GM12878 (cell line): ENCODE data around the gene GP2. TPM values are rescaled to one million over a fixed set of nuclear protein-coding genes. Genes with fewer than 3 reads are reported as not detected.

Experiments
- ATAC-seq: fragments of 200-7000 bp; cut with Tn5 transposase; 3 replicates; pipeline ENCODE4 v1.9.1; 2020; ENCODE audit warnings: mild to moderate bottlenecking, moderate library complexity
- BruUV-seq: library from RNA; stranded (reverse); fragments of 400-500 nt; replicated peaks from 2 replicates; lab custom pipeline; 2021; lab: Mats Ljungman, UMichigan
- CTCF ChIA-PET: fragments of 300-600 bp; sonication (Branson Sonifier 250); formaldehyde crosslinking; extraction: SDS; loops from one replicate; lab custom pipeline; 2021; ENCODE audit warnings: inconsistent platforms; lab: Yijun Ruan, JAX
- POLR2A ChIA-PET: fragments of 350-600 bp; formaldehyde crosslinking; extraction: SDS; loops from one replicate; lab custom pipeline; 2021; ENCODE audit warnings: inconsistent platforms; lab: Charles Lee
- RAD21 ChIA-PET: fragments of 300-600 bp; sonication (Branson Sonifier 250); formaldehyde crosslinking; loops from one replicate; lab custom pipeline; 2023; ENCODE audit warnings: antibody characterized with exemption; ENCODE audit not compliant: unreplicated experiment; lab: Charles Lee
- SMC1A ChIA-PET: fragments of 300-600 bp; sonication (Branson Sonifier 250); formaldehyde crosslinking; loops from one replicate; lab custom pipeline; 2023; ENCODE audit not compliant: unreplicated experiment, uncharacterized antibody; lab: Charles Lee
- DNase-seq: peaks from one replicate; pipeline ENCODE4 v3.0.0-alpha.2; 2011; ENCODE audit warnings: low read depth, low spot score
- FAIRE-seq: peaks from 3 replicates; lab custom pipeline; 2011; peaks lifted over from hg19 to GRCh38; lab: Jason Lieb, UNC
- H2AFZ ChIP-seq: 2 replicates; pipeline ENCODE4 v1.6.0; 2011; ENCODE audit warnings: low read depth, low read length, control low read depth; ENCODE audit not compliant: control insufficient read depth
- H3K27ac ChIP-seq: 2 replicates; pipeline ENCODE4 v1.5.1; 2011; ENCODE audit warnings: control low read depth; ENCODE audit not compliant: control insufficient read depth, insufficient read depth
- H3K27me3 ChIP-seq, 2 experiments: replicated peaks in 1 of 2; 2 replicates each; pipeline versions ENCODE4 v1.6.0 to v1.6.1; 2011; ENCODE audit warnings: low read length in 1 of 2; ENCODE audit not compliant: control insufficient read depth in 2 of 2, insufficient read depth in 2 of 2
- H3K36me3 ChIP-seq, 2 experiments: 2 replicates each; pipeline ENCODE4 v1.5.1; 2011; ENCODE audit warnings: low read length in 1 of 2; ENCODE audit not compliant: control insufficient read depth in 2 of 2, insufficient read depth in 2 of 2
- H3K4me1 ChIP-seq: 2 replicates; pipeline ENCODE4 v1.6.1; 2011; ENCODE audit warnings: mild to moderate bottlenecking, low read length, moderate library complexity, mixed read lengths; ENCODE audit not compliant: control insufficient read depth, insufficient read depth
- H3K4me2 ChIP-seq: 2 replicates; pipeline ENCODE4 v1.6.0; 2011; ENCODE audit warnings: control low read depth; ENCODE audit not compliant: control insufficient read depth, insufficient read depth
- H3K4me3 ChIP-seq: fragments of 200-600 bp; sonication (generic); 2 replicates; pipeline ENCODE4 v1.5.1; 2016
- H3K79me2 ChIP-seq: 2 replicates; pipeline ENCODE4 v1.6.0; 2011; ENCODE audit warnings: low read length; ENCODE audit not compliant: control insufficient read depth, insufficient read depth
- H3K9ac ChIP-seq: 2 replicates; pipeline ENCODE4 v1.8.0; 2011; ENCODE audit warnings: low read length, control low read depth, mixed read lengths; ENCODE audit not compliant: control insufficient read depth, insufficient read depth
- H3K9me3 ChIP-seq: replicated peaks from 3 replicates; pipeline ENCODE4 v1.5.1; 2011; ENCODE audit warnings: mild to moderate bottlenecking, low read length; ENCODE audit not compliant: control insufficient read depth, insufficient read depth
- H4K20me1 ChIP-seq: 2 replicates; pipeline ENCODE4 v1.6.0; 2011; ENCODE audit not compliant: control insufficient read depth, insufficient read depth
- BCL11A ChIP-seq: IDR thresholded peaks from 2 replicates; pipeline ENCODE4 v1.6.1; 2011; ENCODE audit warnings: low read depth, low read length
- CREB1 ChIP-seq: IDR thresholded peaks from 2 replicates; pipeline ENCODE4 v1.6.1; 2012; ENCODE audit warnings: low read depth, mild to moderate bottlenecking, inconsistent platforms
- NR2C2 ChIP-seq: IDR thresholded peaks from 2 replicates; pipeline ENCODE4 v1.6.1; 2011; ENCODE audit warnings: borderline replicate concordance, low read depth; ENCODE audit not compliant: control insufficient read depth, insufficient read length
- NR2F1 ChIP-seq: fragments of 450-650 bp; conservative IDR thresholded peaks from 2 replicates; pipeline ENCODE4 v1.6.1; 2017; ENCODE audit warnings: mild to moderate bottlenecking
- RCOR1 ChIP-seq: conservative IDR thresholded peaks from 2 replicates; pipeline ENCODE4 v1.6.1; 2012; ENCODE audit warnings: low read depth, low read length, improper control_type of control experiment
- ZBTB4 ChIP-seq: fragments of 450-650 bp; formaldehyde crosslinking; IDR thresholded peaks from 2 replicates; pipeline ENCODE4 v1.4.0; 2022; ENCODE audit warnings: mild to moderate bottlenecking, moderate library complexity
- WGBS: methylation state at CpG from one replicate; pipeline ENCODE4 v1.1.6; 2016; ENCODE audit warnings: low lambda C conversion rate; ENCODE audit not compliant: insufficient replicate concordance, insufficient coverage; ENCODE audit errors: missing lambda C conversion rate; 5-methylcytosine and 5-hydroxymethylcytosine counted together
- in situ Hi-C: fragments of 300-500 bp; cut with MboI; formaldehyde crosslinking; loops from 9 replicates; pipeline ENCODE4 v1.14.3; 2018; ENCODE audit warnings: mixed read lengths
- intact Hi-C: fragments of 100-400 bp; cut with micrococcal nuclease; formaldehyde crosslinking; loops from one replicate; pipeline ENCODE4 v1.14.2; 2022; ENCODE audit not compliant: unreplicated experiment
- polyA plus RNA-seq, 11 experiments: library from polyadenylated mRNA; depleted of rRNA in 4 of 11; unstranded in 6 of 11; stranded (reverse) in 5 of 11; fragments of >200 nt; fragmentation: Nextera tagmentation in 4 of 11; fragmentation: Illumina TruSeq in 1 of 11; extraction: Ambion mirVana in 4 of 11; extraction: Trizol in 1 of 11; gene quantifications; 1 replicate in 1 of 11; 2 replicates in 10 of 11; pipeline versions ENCODE4 v1.2.1 to v1.2.3, GENCODE V29; 2011 to 2016; ENCODE audit warnings: inconsistent platforms in 2 of 11, missing spikeins in 2 of 11, low read depth in 1 of 11
- total RNA-seq, 4 experiments: library from RNA; depleted of rRNA in 3 of 4; stranded (reverse); fragments of >200 nt in 3 of 4; fragmentation: Illumina TruSeq in 1 of 4; extraction: Trizol in 1 of 4; gene quantifications; 2 replicates each; pipeline versions ENCODE4 v1.2.1 to v1.2.3, GENCODE V29; 2013 to 2021
- TF ChIP-seq, protein P1 (sequence below): fragments of 450-650 bp; formaldehyde crosslinking; IDR thresholded peaks from 2 replicates; pipeline ENCODE4 v1.5.0; 2022; ENCODE audit warnings: mild to moderate bottlenecking, missing genetic modification characterization

The GP2 gene
- total and polyA plus RNA-seq, 10 of the 15 experiments (the other 5 are each of a cell fraction or from before 2014, with no cell fraction given), result 6.9 TPM; not detected in 9

DNA sequence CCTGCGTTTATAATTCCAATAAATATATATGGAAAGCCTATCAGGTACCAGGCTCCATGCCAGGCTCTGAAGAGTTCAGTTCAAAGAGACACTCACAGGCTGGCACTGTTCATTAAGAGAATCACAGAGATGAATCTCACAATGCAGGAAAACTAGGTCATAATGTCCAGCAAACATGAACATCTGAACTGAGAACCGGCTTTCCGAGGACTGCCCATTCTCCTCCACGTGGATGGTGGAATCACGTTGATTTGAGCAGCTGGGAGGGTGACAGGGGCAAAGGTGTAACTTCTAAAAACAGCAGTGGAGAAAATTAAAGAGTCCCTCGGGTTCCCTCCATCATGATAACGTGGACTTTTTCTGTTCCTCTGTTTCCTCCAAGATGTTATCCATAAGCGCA lies 10.2 kb downstream of the GP2 start (continued):
- no peak for TF ChIP-seq RCOR1

DNA sequence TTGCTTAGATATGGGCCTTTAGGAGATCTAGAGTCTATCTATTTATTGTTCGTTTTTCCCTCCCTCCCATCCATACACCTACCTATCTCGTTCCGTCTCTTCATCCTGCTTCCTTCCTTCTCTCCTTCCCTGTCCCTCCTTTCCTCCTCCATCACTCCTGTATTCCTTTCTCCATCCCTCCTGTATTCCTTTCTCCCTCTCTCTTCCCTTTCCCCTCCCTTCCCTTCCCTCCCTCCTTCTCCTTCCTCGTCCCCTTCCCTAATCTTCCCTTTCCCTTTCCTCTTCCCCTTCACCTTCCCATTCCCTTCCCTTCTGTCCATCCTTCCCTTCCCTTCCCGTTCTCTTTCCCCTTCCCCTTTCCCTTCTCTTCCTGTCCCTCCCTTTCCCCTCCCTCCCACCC lies 10.6 kb downstream of the GP2 start:
- H3K4me2 ChIP-seq, result no peak overlapping the region
- DNase-seq (no peak), FAIRE-seq (no peak), ATAC-seq (no peak)
- no peak overlapping the region for H2AFZ ChIP-seq
- no peaks in the 10 kb centered on the region for H3K79me2 ChIP-seq
- 14% methylated on average over 4 of the region's 5 CpGs for WGBS
- in situ Hi-C loops, result no loop called here
- no peak overlapping the region for H3K9ac ChIP-seq
- no peaks in the 10 kb centered on the region for H4K20me1 ChIP-seq
- no TSS peak for BruUV-seq
- no peaks in the 10 kb centered on the region for H3K9me3 ChIP-seq
- POLR2A ChIA-PET, result no interaction called here
- H3K4me1 ChIP-seq, result no peaks in the 10 kb centered on the region
- H3K4me3 ChIP-seq, result no peak overlapping the region
- no peaks in the 10 kb centered on the region for H3K27me3 ChIP-seq
- SMC1A ChIA-PET, result no interaction called here
- intact Hi-C loops, result no loop called here
- RAD21 ChIA-PET, result no interaction called here
- no peaks in the 10 kb centered on the region for H3K36me3 ChIP-seq
- TF ChIP-seq, protein P1, sequence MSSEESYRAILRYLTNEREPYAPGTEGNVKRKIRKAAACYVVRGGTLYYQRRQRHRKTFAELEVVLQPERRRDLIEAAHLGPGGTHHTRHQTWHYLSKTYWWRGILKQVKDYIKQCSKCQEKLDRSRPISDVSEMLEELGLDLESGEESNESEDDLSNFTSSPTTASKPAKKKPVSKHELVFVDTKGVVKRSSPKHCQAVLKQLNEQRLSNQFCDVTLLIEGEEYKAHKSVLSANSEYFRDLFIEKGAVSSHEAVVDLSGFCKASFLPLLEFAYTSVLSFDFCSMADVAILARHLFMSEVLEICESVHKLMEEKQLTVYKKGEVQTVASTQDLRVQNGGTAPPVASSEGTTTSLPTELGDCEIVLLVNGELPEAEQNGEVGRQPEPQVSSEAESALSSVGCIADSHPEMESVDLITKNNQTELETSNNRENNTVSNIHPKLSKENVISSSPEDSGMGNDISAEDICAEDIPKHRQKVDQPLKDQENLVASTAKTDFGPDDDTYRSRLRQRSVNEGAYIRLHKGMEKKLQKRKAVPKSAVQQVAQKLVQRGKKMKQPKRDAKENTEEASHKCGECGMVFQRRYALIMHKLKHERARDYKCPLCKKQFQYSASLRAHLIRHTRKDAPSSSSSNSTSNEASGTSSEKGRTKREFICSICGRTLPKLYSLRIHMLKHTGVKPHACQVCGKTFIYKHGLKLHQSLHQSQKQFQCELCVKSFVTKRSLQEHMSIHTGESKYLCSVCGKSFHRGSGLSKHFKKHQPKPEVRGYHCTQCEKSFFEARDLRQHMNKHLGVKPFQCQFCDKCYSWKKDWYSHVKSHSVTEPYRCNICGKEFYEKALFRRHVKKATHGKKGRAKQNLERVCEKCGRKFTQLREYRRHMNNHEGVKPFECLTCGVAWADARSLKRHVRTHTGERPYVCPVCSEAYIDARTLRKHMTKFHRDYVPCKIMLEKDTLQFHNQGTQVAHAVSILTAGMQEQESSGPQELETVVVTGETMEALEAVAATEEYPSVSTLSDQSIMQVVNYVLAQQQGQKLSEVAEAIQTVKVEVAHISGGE (CRISPR knock-in tag), result no peak
- TF ChIP-seq NR2F1, result no peak
- no peak for TF ChIP-seq CREB1
- no peak for TF ChIP-seq ZBTB4 (CRISPR knock-in tag)
- no peak for TF ChIP-seq NR2C2
- TF ChIP-seq BCL11A, result no peak
- TF ChIP-seq, all 136 proteins: peak for 0
- CTCF ChIA-PET, result no interaction called here
- H3K27ac ChIP-seq, result no peak overlapping the region
